DLD1 (cell line): ENCODE results near the gene IRF6.

Experiments
- in situ Hi-C: cut with HindIII; loops from 2 replicates; pipeline ENCODE4 v1.10.0; 2017; ENCODE audit warnings: low sequenced_read_pairs

The IRF6 gene

GRCh38 chr1:209791920-209792319, 14.0 kb downstream of the IRF6 start:
- in situ Hi-C loops, result no loop called here

- in situ Hi-C loops, result no loop called here
These were observed 15.4 kb downstream of the IRF6 start for GRCh38 chr1:209790286-209791193.

GRCh38 chr1:209789245-209789644, 16.7 kb downstream of the IRF6 start:
- in situ Hi-C loops, result no loop called here

- in situ Hi-C loops, result no loop called here
These were observed 18.4 kb downstream of the IRF6 start for GRCh38 chr1:209787551-209787950.

GRCh38 chr1:209786146-209786545, 19.8 kb downstream of the IRF6 start:
- in situ Hi-C loops, result no loop called here

GRCh38 chr1:209785592-209785991, 20.4 kb downstream of the IRF6 start:
- in situ Hi-C loops, result no loop called here

GRCh38 chr1:209784265-209785169, 21.4 kb downstream of the IRF6 start, which contains the start of gene C1orf74:
Gene C1orf74 (minus strand): TSS chr1:209784559. CDS start chr1:209783634, 925 bp downstream.
- in situ Hi-C loops, result no loop called here

GRCh38 chr1:209783386-209783785, 22.6 kb downstream of the IRF6 start:
- in situ Hi-C loops, result no loop called here

GRCh38 chr1:209780268-209780667, 25.7 kb downstream of the IRF6 start:
- in situ Hi-C loops, result no loop called here

GRCh38 chr1:209778102-209778501, 27.8 kb downstream of the IRF6 start:
- in situ Hi-C loops, result no loop called here

- in situ Hi-C loops, result no loop called here
These were observed 28.4 kb downstream of the IRF6 start for GRCh38 chr1:209777587-209777986.

GRCh38 chr1:209775678-209776077, 30.3 kb downstream of the IRF6 start:
- in situ Hi-C loops, result no loop called here

- in situ Hi-C loops, result no loop called here
These were observed 31.4 kb downstream of the IRF6 start for GRCh38 chr1:209774592-209774991.

GRCh38 chr1:209772126-209772525, 33.8 kb downstream of the IRF6 start:
- in situ Hi-C loops, result no loop called here

- in situ Hi-C loops, result no loop called here
These were observed 35.1 kb downstream of the IRF6 start for GRCh38 chr1:209770636-209771415.

GRCh38 chr1:209769971-209770370, 36.0 kb downstream of the IRF6 start:
- in situ Hi-C loops, result no loop called here

- in situ Hi-C loops, result no loop called here
These were observed 36.6 kb downstream of the IRF6 start for GRCh38 chr1:209769171-209769904.

GRCh38 chr1:209768354-209768774, 37.6 kb downstream of the IRF6 start:
- in situ Hi-C loops, result no loop called here

- in situ Hi-C loops, result no loop called here
These were observed 38.2 kb downstream of the IRF6 start for GRCh38 chr1:209767706-209768105.

GRCh38 chr1:209767096-209767495, 38.8 kb downstream of the IRF6 start:
- in situ Hi-C loops, result no loop called here
